RWPE1 (cell line): Measurements from ENCODE around the gene ITPR3.
A peak's percentile ranks its signal among the peaks of the same experiment; 100 is the strongest.

Experiments used
- CTCF ChIA-PET: fragments of 350-600 bp; sonication (Branson Sonifier 250); formaldehyde crosslinking; extraction: SDS; loops from one replicate; lab custom pipeline; 2021; lab: Yijun Ruan, JAX
- POLR2A ChIA-PET: fragments of 400-600 bp; formaldehyde crosslinking; extraction: SDS; loops from one replicate; lab custom pipeline; 2020; ENCODE audit warnings: antibody characterized with exemption; ENCODE audit not compliant: low non-redundant PET; lab: Yijun Ruan, JAX
- DNase-seq: peaks from one replicate; pipeline ENCODE4 v3.0.0; 2012; ENCODE audit warnings: low spot score
- H3K27ac ChIP-seq: fragments of 450-650 bp; 2 replicates; pipeline ENCODE4 v1.5.1; 2017
- TF ChIP-seq, protein P1 (sequence below): fragments of 450-650 bp; conservative IDR thresholded peaks from 2 replicates; pipeline ENCODE4 v1.5.1; 2017; ENCODE audit warnings: low read depth, mild to moderate bottlenecking

ITPR3 gene

DNA sequence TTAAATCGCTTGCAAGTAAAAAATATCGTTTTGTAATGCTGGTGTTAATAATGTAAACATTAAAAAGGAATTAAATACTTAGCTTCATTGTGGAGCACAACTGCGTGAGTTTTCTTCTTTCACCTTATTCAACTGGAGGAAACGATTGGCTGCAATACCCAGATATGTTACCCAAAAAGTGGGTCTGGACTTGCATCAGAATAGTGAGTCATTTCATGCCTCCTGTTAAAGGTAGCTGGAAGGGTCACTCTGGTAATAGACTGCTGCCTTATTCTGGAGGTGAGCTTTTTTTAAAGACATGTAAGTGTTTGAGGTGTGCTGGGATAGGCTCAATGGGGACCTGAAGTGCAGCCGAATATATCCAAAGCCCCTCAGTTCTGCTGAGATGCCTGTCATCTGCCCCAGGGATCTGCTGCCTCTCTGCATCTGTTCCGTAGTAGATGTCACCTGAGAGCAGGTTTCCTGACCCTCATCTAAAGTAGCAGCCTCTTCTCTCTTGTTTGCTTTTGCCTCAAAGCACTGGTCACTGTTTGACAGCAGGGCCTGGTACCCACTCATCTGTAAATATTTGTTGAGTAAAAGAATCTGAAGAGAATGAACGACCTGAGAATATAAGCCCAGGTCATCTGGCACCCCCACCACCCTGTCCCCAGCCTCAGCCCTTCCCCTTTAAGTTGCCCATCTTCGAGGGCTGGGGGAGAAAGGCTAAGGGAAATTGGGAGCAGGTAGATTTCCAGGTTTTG lies 95.9 kb downstream of the ITPR3 start:
- peak; percentile 66 for DNase-seq
- CTCF ChIA-PET = interaction anchor here (0.7 to 1.1 kb wide), 4 partner anchors 17 to 45 kb away, joined by 3 to 5 read pairs (median 3); no protein-coding TSS in a partner anchor
- H3K27ac ChIP-seq = 0 out of 2 replicates have a peak overlapping the region, but pooled peaks have one; percentile 37
- TF ChIP-seq, protein P1, sequence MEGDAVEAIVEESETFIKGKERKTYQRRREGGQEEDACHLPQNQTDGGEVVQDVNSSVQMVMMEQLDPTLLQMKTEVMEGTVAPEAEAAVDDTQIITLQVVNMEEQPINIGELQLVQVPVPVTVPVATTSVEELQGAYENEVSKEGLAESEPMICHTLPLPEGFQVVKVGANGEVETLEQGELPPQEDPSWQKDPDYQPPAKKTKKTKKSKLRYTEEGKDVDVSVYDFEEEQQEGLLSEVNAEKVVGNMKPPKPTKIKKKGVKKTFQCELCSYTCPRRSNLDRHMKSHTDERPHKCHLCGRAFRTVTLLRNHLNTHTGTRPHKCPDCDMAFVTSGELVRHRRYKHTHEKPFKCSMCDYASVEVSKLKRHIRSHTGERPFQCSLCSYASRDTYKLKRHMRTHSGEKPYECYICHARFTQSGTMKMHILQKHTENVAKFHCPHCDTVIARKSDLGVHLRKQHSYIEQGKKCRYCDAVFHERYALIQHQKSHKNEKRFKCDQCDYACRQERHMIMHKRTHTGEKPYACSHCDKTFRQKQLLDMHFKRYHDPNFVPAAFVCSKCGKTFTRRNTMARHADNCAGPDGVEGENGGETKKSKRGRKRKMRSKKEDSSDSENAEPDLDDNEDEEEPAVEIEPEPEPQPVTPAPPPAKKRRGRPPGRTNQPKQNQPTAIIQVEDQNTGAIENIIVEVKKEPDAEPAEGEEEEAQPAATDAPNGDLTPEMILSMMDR = no peak
- POLR2A ChIA-PET = no interaction called here

DNA sequence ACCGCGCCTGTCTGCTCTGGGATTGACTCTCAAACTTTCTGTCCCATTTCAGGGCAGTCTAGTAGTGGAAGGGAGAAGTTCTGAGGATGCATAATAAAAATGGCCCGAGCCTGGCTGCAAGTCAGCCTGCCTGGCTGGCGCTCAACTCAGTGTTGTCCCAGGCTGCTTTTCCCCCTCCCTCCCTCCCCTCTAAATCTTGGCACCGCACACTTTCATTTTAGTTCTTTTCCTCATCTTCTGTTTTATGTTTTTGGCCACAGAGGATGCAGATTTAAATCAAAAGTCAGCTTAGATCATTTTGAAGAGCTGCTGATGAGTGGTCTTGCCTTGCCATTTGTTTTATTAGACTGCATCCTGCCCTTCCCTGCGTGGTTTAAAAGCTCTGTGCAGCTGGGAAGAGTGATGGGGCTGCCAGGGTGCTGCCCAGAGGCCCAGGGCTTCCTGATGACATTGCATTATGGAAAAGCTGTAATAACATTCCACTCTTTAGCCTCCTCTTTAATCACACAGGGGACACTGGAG lies 96.9 kb downstream of the ITPR3 start:
- ChIA-PET POLR2A (no interaction called here), CTCF (no interaction called here)
- TF ChIP-seq, protein P1 = no peak
- H3K27ac ChIP-seq = peak overlapping the region; percentile 37
- no peak for DNase-seq

DNA sequence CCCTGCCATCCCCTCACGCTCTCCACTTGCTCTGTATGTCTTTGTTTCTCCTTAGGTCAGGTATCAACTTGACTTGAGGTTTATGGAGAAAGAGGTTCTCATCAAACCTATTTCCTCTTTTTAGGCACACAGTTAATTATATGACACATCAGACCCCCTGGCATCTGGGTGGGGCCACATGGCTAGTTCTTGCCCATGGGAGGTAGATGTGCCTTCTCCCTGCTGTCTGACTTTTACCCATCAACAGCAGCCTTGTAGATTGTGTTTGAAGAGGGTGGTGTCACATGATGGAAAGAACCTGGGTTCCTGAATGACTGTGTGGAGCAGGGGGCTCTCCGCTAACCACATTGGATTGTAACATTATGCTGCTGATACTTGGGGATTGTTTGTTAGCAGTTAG lies 97.6 kb downstream of the ITPR3 start:
- TF ChIP-seq, protein P1 = no peak
- ChIA-PET POLR2A (no interaction called here), CTCF (no interaction called here)
- DNase-seq = no peak
- H3K27ac ChIP-seq = no peak overlapping the region; the same call in 1 of the 2 replicates

DNA sequence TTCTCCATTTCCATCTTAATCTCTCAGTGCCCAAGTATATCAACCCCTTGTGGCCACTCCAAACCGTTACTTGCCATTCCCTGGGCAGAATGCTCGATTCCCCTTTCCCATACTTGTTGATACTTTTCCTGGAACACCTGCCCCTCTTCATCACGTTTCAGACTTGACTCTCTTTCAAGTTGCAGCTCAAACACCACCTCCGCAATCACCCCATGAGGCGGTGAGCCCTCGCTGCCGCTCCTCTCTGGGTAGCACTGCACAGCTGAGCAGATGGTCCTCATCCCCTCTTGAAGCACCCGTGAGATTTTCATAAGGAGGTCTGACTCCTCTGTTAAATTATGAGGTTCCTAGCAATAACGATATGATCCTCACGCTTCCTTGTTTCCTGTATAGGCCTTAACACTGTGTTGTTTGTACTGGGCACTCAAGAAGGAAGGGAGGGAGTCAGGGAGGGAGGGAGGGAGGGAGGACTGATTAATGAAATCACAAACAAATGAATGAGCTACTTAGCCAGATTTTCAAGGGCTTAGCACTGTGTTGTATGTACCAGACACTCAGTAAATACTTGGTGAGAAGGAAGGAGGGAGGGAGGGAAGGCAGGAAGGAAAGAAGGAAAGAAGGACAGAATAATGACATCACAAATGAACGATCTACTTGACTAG lies 98.3 kb downstream of the ITPR3 start:
- TF ChIP-seq, protein P1 = no peak
- ChIA-PET POLR2A (no interaction called here), CTCF (no interaction called here)
- no peak for DNase-seq
- no peak overlapping the region for H3K27ac ChIP-seq

DNA sequence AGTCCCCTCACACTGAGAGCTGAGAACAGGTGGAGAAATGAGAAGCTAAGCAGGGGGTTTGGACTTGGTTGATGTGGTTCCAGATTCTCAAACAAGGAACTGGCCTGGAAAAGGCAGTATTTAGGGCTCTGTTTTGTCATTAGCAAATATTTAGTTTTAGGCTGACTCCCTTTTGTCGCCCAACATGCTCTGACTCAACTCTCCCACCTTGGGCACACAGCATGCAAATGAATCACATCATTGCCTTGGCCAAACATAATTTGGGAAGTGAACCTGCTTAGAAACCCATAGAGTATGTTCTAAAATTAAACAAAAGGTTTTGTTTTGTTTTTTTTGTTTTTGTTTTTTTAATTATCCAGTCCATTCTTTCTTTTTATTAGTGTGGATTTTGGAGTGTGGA lies 99.9 kb downstream of the ITPR3 start:
- DNase-seq = no peak
- ChIA-PET POLR2A (no interaction called here), CTCF (interaction anchor here (0.8 kb wide), 1 partner anchor 434 kb away, joined by 3 read pairs; no protein-coding TSS in a partner anchor)
- H3K27ac ChIP-seq = no peak overlapping the region
- TF ChIP-seq, protein P1 = no peak

DNA sequence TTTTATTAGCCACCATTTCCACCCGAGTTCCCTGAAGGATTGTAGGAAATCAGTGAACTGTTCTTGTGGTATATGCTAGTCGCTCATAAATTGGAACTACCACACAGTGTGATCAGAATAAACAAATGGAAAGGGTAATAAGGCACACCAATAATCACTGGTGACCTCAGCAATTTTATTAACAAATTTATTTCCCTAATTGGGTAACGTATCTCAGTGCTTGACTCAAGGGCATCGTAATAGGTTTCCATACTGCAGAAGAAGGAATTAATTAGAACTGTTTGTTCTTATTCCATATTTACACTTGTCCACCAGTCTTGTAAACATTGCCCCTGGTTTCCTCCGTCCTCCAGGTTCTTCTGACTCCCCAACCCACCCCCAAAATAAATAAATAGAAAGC lies 100.4 kb downstream of the ITPR3 start:
- H3K27ac ChIP-seq = no peak overlapping the region
- ChIA-PET CTCF (interaction anchor here (1.1 kb wide), 1 partner anchor 22 kb away, joined by 4 read pairs; no protein-coding TSS in a partner anchor), POLR2A (no interaction called here)
- TF ChIP-seq, protein P1 = no peak
- DNase-seq = no peak
